HCT116 (cell line): ENCODE measurements around the gene PFKP. TPM values are rescaled to one million over a fixed set of nuclear protein-coding genes. Genes with fewer than 3 reads are reported as not detected.

Experiments
- ATAC-seq: fragments of 200-7000 bp; cut with Tn5 transposase; 2 replicates; pipeline ENCODE4 v1.9.1; 2020; ENCODE audit warnings: mild to moderate bottlenecking, moderate library complexity
- BruUV-seq: library from RNA; stranded (reverse); fragments of 400-500 nt; replicated peaks from 2 replicates; lab custom pipeline; 2021; lab: Mats Ljungman, UMichigan
- CTCF ChIA-PET: fragments of 300-600 bp; sonication (Branson Sonifier 250); formaldehyde crosslinking; loops from one replicate; lab custom pipeline; 2021; ENCODE audit warnings: antibody characterized with exemption; lab: Charles Lee
- POLR2A ChIA-PET: fragments of 300-600, 350-600 bp; sonication (Branson Sonifier 250); formaldehyde crosslinking; loops from one replicate; lab custom pipeline; 2021; ENCODE audit warnings: antibody characterized with exemption; lab: Charles Lee
- RAD21 ChIA-PET, 2 experiments: fragments of 300-600 bp; sonication (Branson Sonifier 250); formaldehyde crosslinking; loops; one replicate each; lab custom pipeline; 2023; ENCODE audit warnings: low total read pairs in 2 of 2; ENCODE audit not compliant: uncharacterized antibody in 2 of 2, unreplicated experiment in 2 of 2, low non-redundant PET in 1 of 2; lab: Charles Lee
- DNase-seq: peaks from one replicate; pipeline ENCODE4 v3.0.0-alpha.2; 2010; ENCODE audit warnings: low read depth, low spot score
- H2AFZ ChIP-seq: fragments of 200-600 bp; shearing (Covaris generic), sonication (generic); 2 replicates; pipeline ENCODE4 v1.6.1; 2017; ENCODE audit warnings: low read depth, mixed run types, mixed read lengths, antibody characterized with exemption, low read length; ENCODE audit not compliant: poor library complexity, severe bottlenecking
- H3K27ac ChIP-seq: 2 replicates; pipeline ENCODE4 v1.5.1; 2012; ENCODE audit warnings: low read depth, low read length
- H3K27me3 ChIP-seq: fragments of 200-600 bp; sonication (generic); 2 replicates; pipeline ENCODE4 v1.6.1; 2016; ENCODE audit warnings: mixed run types, low read length, mixed read lengths; ENCODE audit not compliant: insufficient read depth
- H3K36me3 ChIP-seq, 2 experiments: fragments of 200-500 bp in 1 of 2; fragments of 200-600 bp in 1 of 2; sonication (Bioruptor generic) in 1 of 2; sonication (generic) in 1 of 2; 2 replicates each; pipeline versions ENCODE4 v1.5.1 to v1.6.1; 2014 to 2016; ENCODE audit warnings: low read length in 2 of 2, inconsistent platforms in 1 of 2, mixed read lengths in 1 of 2, mixed run types in 1 of 2; ENCODE audit not compliant: insufficient read depth in 2 of 2, control insufficient read depth in 1 of 2
- H3K4me1 ChIP-seq, 2 experiments: fragments of 200-600 bp in 1 of 2; sonication (generic) in 1 of 2; 2 replicates each; pipeline versions ENCODE4 v1.5.1 to v1.6.1; 2012 to 2017; ENCODE audit warnings: low read length in 2 of 2, inconsistent platforms in 1 of 2, mild to moderate bottlenecking in 1 of 2, mixed read lengths in 1 of 2, mixed run types in 1 of 2, moderate library complexity in 1 of 2; ENCODE audit not compliant: insufficient read depth in 2 of 2, control insufficient read depth in 1 of 2
- H3K4me2 ChIP-seq: fragments of 200-600 bp; sonication (generic); 2 replicates; pipeline ENCODE4 v1.6.1; 2017; ENCODE audit warnings: mixed run types, low read length, mixed read lengths
- H3K4me3 ChIP-seq, 2 experiments: fragments of 200-600 bp in 1 of 2; sonication (generic) in 1 of 2; replicated peaks in 1 of 2; 2 replicates each; pipeline ENCODE4 v1.5.1; 2011 to 2016; ENCODE audit warnings: low read length in 2 of 2, control low read depth in 1 of 2, low read depth in 1 of 2, mild to moderate bottlenecking in 1 of 2, mixed read lengths in 1 of 2, mixed run types in 1 of 2
- H3K79me2 ChIP-seq: fragments of 200-600 bp; sonication (generic); 2 replicates; pipeline ENCODE4 v1.6.1; 2017; ENCODE audit warnings: mild to moderate bottlenecking, mixed run types, low read length, moderate library complexity, mixed read lengths; ENCODE audit not compliant: insufficient read depth
- H3K9ac ChIP-seq: fragments of 200-600 bp; sonication (generic); 2 replicates; pipeline ENCODE4 v1.6.1; 2016; ENCODE audit warnings: low read length, mixed read lengths
- H3K9me2 ChIP-seq: fragments of 200-600 bp; sonication (generic), shearing (Covaris generic); 2 replicates; pipeline ENCODE4 v1.6.1; 2017; ENCODE audit warnings: mixed run types, mild to moderate bottlenecking, moderate library complexity; ENCODE audit not compliant: insufficient read depth
- H3K9me3 ChIP-seq, 2 experiments: fragments of 200-500 bp in 1 of 2; fragments of 200-600 bp in 1 of 2; sonication (Bioruptor generic) in 1 of 2; sonication (generic) in 1 of 2; 2 replicates each; pipeline ENCODE4 v1.6.1; 2014 to 2017; ENCODE audit warnings: low read length in 2 of 2, mixed read lengths in 2 of 2, inconsistent platforms in 1 of 2, low read depth in 1 of 2, mild to moderate bottlenecking in 1 of 2, mixed run types in 1 of 2, moderate library complexity in 1 of 2; ENCODE audit not compliant: control insufficient read depth in 1 of 2, insufficient read depth in 1 of 2
- H4K20me1 ChIP-seq: fragments of 200-600 bp; sonication (generic), shearing (Covaris generic); 2 replicates; pipeline ENCODE4 v1.6.1; 2017; ENCODE audit warnings: mixed run types, mild to moderate bottlenecking, moderate library complexity; ENCODE audit not compliant: insufficient read depth
- ATF3 ChIP-seq: IDR thresholded peaks from 2 replicates; pipeline ENCODE4 v1.6.1; 2012
- CBX3 ChIP-seq: IDR thresholded peaks from 2 replicates; pipeline ENCODE4 v1.6.1; 2012; ENCODE audit warnings: low read depth
- CEBPB ChIP-seq: IDR thresholded peaks from 2 replicates; pipeline ENCODE4 v1.6.1; 2012; ENCODE audit warnings: low read depth
- CTCF ChIP-seq, 3 experiments: fragments of 200-600 bp in 1 of 3; sonication (generic) in 1 of 3; IDR thresholded peaks in 2 of 3; conservative IDR thresholded peaks in 1 of 3; 2 replicates each; pipeline ENCODE4 v1.5.1; 2012 to 2017; ENCODE audit warnings: low read depth in 2 of 3, low read length in 2 of 3, antibody characterized with exemption in 1 of 3, borderline replicate concordance in 1 of 3, control low read depth in 1 of 3, mild to moderate bottlenecking in 1 of 3, mixed read lengths in 1 of 3, mixed run types in 1 of 3, moderate library complexity in 1 of 3; ENCODE audit not compliant: insufficient read depth in 1 of 3
- ELF1 ChIP-seq: IDR thresholded peaks from 2 replicates; pipeline ENCODE4 v1.6.1; 2012; ENCODE audit warnings: low read depth, borderline replicate concordance
- EZH2phosphoT487 ChIP-seq: fragments of 200-600 bp; IDR thresholded peaks from 2 replicates; pipeline ENCODE4 v1.6.1; 2018; ENCODE audit warnings: antibody characterized with exemption, borderline replicate concordance
- FOSL1 ChIP-seq: IDR thresholded peaks from 2 replicates; pipeline ENCODE4 v1.6.1; 2012; ENCODE audit warnings: low read depth
- JUND ChIP-seq: IDR thresholded peaks from 2 replicates; pipeline ENCODE4 v1.6.1; 2012
- POLR2A ChIP-seq: IDR thresholded peaks from 2 replicates; pipeline ENCODE4 v1.7.0; 2011; ENCODE audit warnings: borderline replicate concordance; ENCODE audit not compliant: insufficient read depth, insufficient read length; ENCODE audit errors: extremely low read depth
- POLR2AphosphoS5 ChIP-seq: IDR thresholded peaks from 2 replicates; pipeline ENCODE4 v1.6.1; 2011; ENCODE audit warnings: mild to moderate bottlenecking, low read depth, low read length, moderate library complexity
- RAD21 ChIP-seq: IDR thresholded peaks from 2 replicates; pipeline ENCODE4 v1.6.1; 2012; ENCODE audit warnings: low read depth, mild to moderate bottlenecking
- SIN3A ChIP-seq: IDR thresholded peaks from 2 replicates; pipeline ENCODE4 v1.6.1; 2012; ENCODE audit warnings: low read depth
- SP1 ChIP-seq: IDR thresholded peaks from 2 replicates; pipeline ENCODE4 v1.6.1; 2012; ENCODE audit warnings: low read depth
- SRF ChIP-seq: IDR thresholded peaks from 2 replicates; pipeline ENCODE4 v1.6.1; 2012; ENCODE audit warnings: low read depth
- TCF7L2 ChIP-seq: IDR thresholded peaks from 2 replicates; pipeline ENCODE4 v1.7.0; 2011; ENCODE audit warnings: borderline replicate concordance, inconsistent platforms; ENCODE audit not compliant: insufficient read depth, insufficient read length; ENCODE audit errors: extremely low read depth
- ZBTB33 ChIP-seq: IDR thresholded peaks from 2 replicates; pipeline ENCODE4 v1.6.1; 2011; ENCODE audit warnings: mild to moderate bottlenecking, low read length, moderate library complexity; ENCODE audit not compliant: insufficient replicate concordance; ENCODE audit errors: extremely low read depth
- ZFX ChIP-seq: fragments of 450-650 bp; IDR thresholded peaks from 2 replicates; pipeline ENCODE4 v1.6.1; 2017
- ZNF274 ChIP-seq: fragments of 200-500 bp; sonication (Bioruptor generic); IDR thresholded peaks from 2 replicates; pipeline ENCODE4 v1.6.1; 2014; ENCODE audit warnings: mild to moderate bottlenecking, low read depth, low read length, inconsistent platforms
- intact Hi-C: fragments of 100-400 bp; cut with micrococcal nuclease; formaldehyde crosslinking; loops from 2 replicates; pipeline ENCODE4 v1.10.0; 2022
- total RNA-seq: library from RNA; stranded (reverse); gene quantifications from one replicate; pipeline ENCODE4 v1.2.1, GENCODE V29; 2021; ENCODE audit not compliant: unreplicated experiment
- TF ChIP-seq, protein P1 (sequence below): IDR thresholded peaks from 2 replicates; pipeline ENCODE4 v1.6.1; 2012

The PFKP gene
- total RNA-seq, 1 experiment from 2014 or later = 237 TPM

- BruUV-seq = no TSS peak
- H2AFZ ChIP-seq = no peak overlapping the region
- ChIA-PET CTCF (no interaction called here), POLR2A (no interaction called here), RAD21 (no interaction called here)
- no peak for ATAC-seq
- no peaks in the 10 kb centered on the region for H3K9me3 ChIP-seq
- H4K20me1 ChIP-seq = no peaks in the 10 kb centered on the region
- no peaks in the 10 kb centered on the region for H3K79me2 ChIP-seq
- no peak overlapping the region for H3K27ac ChIP-seq
- no peaks in the 10 kb centered on the region for H3K27me3 ChIP-seq
- H3K9ac ChIP-seq = no peak overlapping the region
- no peak overlapping the region for H3K4me3 ChIP-seq
- no peaks in the 10 kb centered on the region for H3K4me1 ChIP-seq
- TF ChIP-seq ZBTB33 = no peak
- no peak for TF ChIP-seq EZH2phosphoT487
- no peak for TF ChIP-seq POLR2A
- TF ChIP-seq CBX3 = no peak
- no peak for TF ChIP-seq ELF1
- no peak for TF ChIP-seq SIN3A
- TF ChIP-seq, protein P1, sequence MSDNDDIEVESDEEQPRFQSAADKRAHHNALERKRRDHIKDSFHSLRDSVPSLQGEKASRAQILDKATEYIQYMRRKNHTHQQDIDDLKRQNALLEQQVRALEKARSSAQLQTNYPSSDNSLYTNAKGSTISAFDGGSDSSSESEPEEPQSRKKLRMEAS = no peak
- no peak for TF ChIP-seq ZNF274
- no peak for TF ChIP-seq SRF
- TF ChIP-seq POLR2AphosphoS5 = no peak
- no peak for TF ChIP-seq ZFX
- TF ChIP-seq TCF7L2 = no peak
- no peak for TF ChIP-seq FOSL1
- TF ChIP-seq CEBPB = no peak
- TF ChIP-seq CTCF (IDR thresholded peaks at IDR 0.05 in 2 of 3, conservative IDR thresholded peaks at IDR 0.05 in 1 of 3; ENCODE audit: borderline replicate concordance in 1 of 3, insufficient read depth in 1 of 3, low read depth in 2 of 3, low read length in 2 of 3) = no peak
- TF ChIP-seq ATF3 = no peak
- TF ChIP-seq JUND = no peak
- no peak for TF ChIP-seq SP1
- no peak for TF ChIP-seq RAD21
- no peak overlapping the region for H3K4me2 ChIP-seq
- no peaks in the 10 kb centered on the region for H3K9me2 ChIP-seq
- intact Hi-C loops = no loop called here
- no peak for DNase-seq
- peaks cover 34 to 54% of the 10 kb centered on the region in 2 experiments for H3K36me3 ChIP-seq
Observed at GRCh38 chr10:3151889-3152565, 84.7 kb downstream of the PFKP start.
